Ishikawa (cell line): ENCODE data around the gene HMBS.

Source experiments
- EP300 ChIP-seq: IDR thresholded peaks from 2 replicates; pipeline ENCODE4 v1.6.1; 2012; ENCODE audit warnings: borderline replicate concordance
- FOXM1 ChIP-seq: IDR thresholded peaks from 2 replicates; pipeline ENCODE4 v1.6.1; 2012; ENCODE audit warnings: low read depth, borderline replicate concordance
- RAD21 ChIP-seq: IDR thresholded peaks from 2 replicates; pipeline ENCODE4 v1.6.1; 2012; ENCODE audit warnings: low read depth
- TF ChIP-seq, protein P1 (sequence below): IDR thresholded peaks from 2 replicates; pipeline ENCODE4 v1.6.1; 2012; ENCODE audit warnings: low read depth, mild to moderate bottlenecking
- TF ChIP-seq, protein P2 (sequence below): IDR thresholded peaks from 2 replicates; pipeline ENCODE4 v1.6.1; 2012

DNA sequence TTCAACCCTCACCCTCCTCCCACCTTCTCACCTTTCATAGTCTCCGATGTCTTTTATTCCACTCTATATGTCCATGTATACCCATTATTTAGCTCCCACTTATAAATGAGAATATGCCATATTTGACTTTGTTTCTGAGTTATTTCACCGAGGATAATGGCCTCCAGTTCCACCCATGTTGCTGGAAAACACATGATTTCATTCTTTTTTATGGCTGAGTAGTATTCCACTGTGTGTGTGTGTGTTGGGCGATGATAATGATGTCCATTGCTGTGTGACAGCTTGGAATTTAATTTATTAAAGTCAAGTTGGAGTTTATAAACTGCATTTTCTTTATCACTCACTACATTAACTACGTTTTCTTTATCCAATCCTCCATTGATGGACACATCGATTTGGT, 33.5 kb downstream of the HMBS start:
- TF ChIP-seq, protein P1, sequence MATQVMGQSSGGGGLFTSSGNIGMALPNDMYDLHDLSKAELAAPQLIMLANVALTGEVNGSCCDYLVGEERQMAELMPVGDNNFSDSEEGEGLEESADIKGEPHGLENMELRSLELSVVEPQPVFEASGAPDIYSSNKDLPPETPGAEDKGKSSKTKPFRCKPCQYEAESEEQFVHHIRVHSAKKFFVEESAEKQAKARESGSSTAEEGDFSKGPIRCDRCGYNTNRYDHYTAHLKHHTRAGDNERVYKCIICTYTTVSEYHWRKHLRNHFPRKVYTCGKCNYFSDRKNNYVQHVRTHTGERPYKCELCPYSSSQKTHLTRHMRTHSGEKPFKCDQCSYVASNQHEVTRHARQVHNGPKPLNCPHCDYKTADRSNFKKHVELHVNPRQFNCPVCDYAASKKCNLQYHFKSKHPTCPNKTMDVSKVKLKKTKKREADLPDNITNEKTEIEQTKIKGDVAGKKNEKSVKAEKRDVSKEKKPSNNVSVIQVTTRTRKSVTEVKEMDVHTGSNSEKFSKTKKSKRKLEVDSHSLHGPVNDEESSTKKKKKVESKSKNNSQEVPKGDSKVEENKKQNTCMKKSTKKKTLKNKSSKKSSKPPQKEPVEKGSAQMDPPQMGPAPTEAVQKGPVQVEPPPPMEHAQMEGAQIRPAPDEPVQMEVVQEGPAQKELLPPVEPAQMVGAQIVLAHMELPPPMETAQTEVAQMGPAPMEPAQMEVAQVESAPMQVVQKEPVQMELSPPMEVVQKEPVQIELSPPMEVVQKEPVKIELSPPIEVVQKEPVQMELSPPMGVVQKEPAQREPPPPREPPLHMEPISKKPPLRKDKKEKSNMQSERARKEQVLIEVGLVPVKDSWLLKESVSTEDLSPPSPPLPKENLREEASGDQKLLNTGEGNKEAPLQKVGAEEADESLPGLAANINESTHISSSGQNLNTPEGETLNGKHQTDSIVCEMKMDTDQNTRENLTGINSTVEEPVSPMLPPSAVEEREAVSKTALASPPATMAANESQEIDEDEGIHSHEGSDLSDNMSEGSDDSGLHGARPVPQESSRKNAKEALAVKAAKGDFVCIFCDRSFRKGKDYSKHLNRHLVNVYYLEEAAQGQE = no peak
- TF ChIP-seq FOXM1 (no peak), EP300 (no peak), RAD21 (no peak)
- TF ChIP-seq, protein P2, sequence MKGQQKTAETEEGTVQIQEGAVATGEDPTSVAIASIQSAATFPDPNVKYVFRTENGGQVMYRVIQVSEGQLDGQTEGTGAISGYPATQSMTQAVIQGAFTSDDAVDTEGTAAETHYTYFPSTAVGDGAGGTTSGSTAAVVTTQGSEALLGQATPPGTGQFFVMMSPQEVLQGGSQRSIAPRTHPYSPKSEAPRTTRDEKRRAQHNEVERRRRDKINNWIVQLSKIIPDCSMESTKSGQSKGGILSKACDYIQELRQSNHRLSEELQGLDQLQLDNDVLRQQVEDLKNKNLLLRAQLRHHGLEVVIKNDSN = no peak
